GM12891 (cell line): Measurements from ENCODE around the gene HINT2.
A peak's percentile ranks its signal among the peaks of the same experiment; 100 is the strongest.

Source experiments
- DNase-seq: peaks from one replicate; pipeline ENCODE4 v3.0.0; 2011; ENCODE audit warnings: low spot score; ENCODE audit not compliant: insufficient read length
- FAIRE-seq: peaks from 2 replicates; lab custom pipeline; 2011; peaks lifted over from hg19 to GRCh38; lab: Jason Lieb, UNC
- PAX5 ChIP-seq: IDR thresholded peaks from 2 replicates; pipeline ENCODE4 v1.6.1; 2011; ENCODE audit warnings: low read length, moderate library complexity, mild to moderate bottlenecking; ENCODE audit not compliant: insufficient read depth, severe bottlenecking
- POLR2A ChIP-seq: IDR thresholded peaks from 2 replicates; pipeline ENCODE4 v1.6.1; 2011; ENCODE audit warnings: low read depth, low read length, control low read depth
- POLR2AphosphoS5 ChIP-seq: IDR thresholded peaks from 2 replicates; pipeline ENCODE4 v1.6.1; 2011; ENCODE audit warnings: low read depth, low read length, control low read depth
- POU2F2 ChIP-seq: IDR thresholded peaks from 2 replicates; pipeline ENCODE4 v1.6.1; 2011; ENCODE audit warnings: low read depth, mild to moderate bottlenecking, control low read depth, low read length, moderate library complexity
- SPI1 ChIP-seq: IDR thresholded peaks from 2 replicates; pipeline ENCODE4 v1.6.1; 2011; ENCODE audit warnings: low read depth, low read length, control low read depth
- TAF1 ChIP-seq: IDR thresholded peaks from 2 replicates; pipeline ENCODE4 v1.6.1; 2011; ENCODE audit warnings: low read depth, low read length, control low read depth

Gene HINT2

DNA sequence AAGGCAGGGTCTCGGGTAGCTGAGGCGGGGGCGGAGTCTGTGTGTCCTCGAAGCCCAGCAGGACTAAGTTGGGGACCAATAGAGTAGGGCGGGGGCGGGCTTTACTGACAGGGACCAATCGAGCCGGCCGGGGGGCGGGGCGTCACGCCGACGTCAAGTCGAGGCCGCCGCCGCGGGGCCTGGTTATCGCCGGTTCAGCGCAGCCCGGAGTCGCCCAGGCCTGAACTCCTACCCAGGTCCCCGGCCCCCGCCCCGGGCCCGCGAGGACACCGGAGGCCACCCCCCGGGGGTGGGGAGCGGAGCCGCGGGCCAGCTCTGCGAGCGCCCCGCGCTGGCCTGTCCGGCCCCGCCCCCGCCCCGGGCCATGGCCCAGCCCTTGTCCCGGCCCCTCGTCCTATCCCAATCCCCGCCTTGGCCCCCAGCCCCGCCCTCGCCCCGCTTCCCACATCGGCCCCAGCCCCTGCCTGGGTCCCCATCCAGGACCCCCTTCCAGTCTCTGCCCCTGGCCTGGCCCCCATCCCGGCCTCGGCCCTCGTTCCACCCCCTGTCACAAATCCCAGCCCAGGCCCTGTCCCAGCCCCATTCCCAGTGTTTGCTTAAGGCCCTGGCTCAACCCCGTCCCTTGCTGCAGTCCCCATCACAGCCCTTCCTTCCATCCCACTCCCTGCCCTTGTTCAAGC is 14.4 kb upstream of the HINT2 start, which contains the start of gene TMEM8B:
Gene TMEM8B (plus strand): TSS at position 145 of the 680 bp plus-strand sequence. CDS start 220 bp downstream, at position 365.
- no peak for TF ChIP-seq POU2F2
- TF ChIP-seq TAF1: no peak
- FAIRE-seq: peak; percentile 88

GRCh38 chr9:35828716-35829083 is 13.9 kb upstream of the HINT2 start, which contains the start of gene FAM221B:
Gene FAM221B (minus strand): TSS chr9:35828732. CDS start chr9:35826161, 2,571 bp downstream.
- FAIRE-seq: peak; percentile 31
- DNase-seq: no peak
- no peak for TF ChIP-seq PAX5
- TF ChIP-seq POU2F2: no peak
- TF ChIP-seq TAF1: no peak
- no peak for TF ChIP-seq POLR2A
- no peak for TF ChIP-seq POLR2AphosphoS5
- no peak for TF ChIP-seq SPI1

More for the DNA sequence above, 14.4 kb upstream of the HINT2 start, which contains the start of gene TMEM8B:
- peak; percentile 92 for DNase-seq

GRCh38 chr9:35827486-35827885 is 12.6 kb upstream of the HINT2 start:
- FAIRE-seq: no peak
- no peak for DNase-seq
- no peak for TF ChIP-seq POU2F2
- no peak for TF ChIP-seq SPI1
- TF ChIP-seq TAF1: no peak
- no peak for TF ChIP-seq PAX5
- TF ChIP-seq POLR2A: no peak
- no peak for TF ChIP-seq POLR2AphosphoS5

- TF ChIP-seq POLR2AphosphoS5: no peak
- no peak for TF ChIP-seq PAX5
- no peak for TF ChIP-seq SPI1
- no peak for TF ChIP-seq POLR2A
- FAIRE-seq: peak; percentile 83
- DNase-seq: peak; percentile 47
These were observed 11.3 kb upstream of the HINT2 start for GRCh38 chr9:35826071-35826701.

GRCh38 chr9:35822926-35823325 is 8.1 kb upstream of the HINT2 start:
- no peak for TF ChIP-seq PAX5
- no peak for TF ChIP-seq TAF1
- TF ChIP-seq POU2F2: no peak
- TF ChIP-seq SPI1: no peak
- TF ChIP-seq POLR2A: no peak
- no peak for TF ChIP-seq POLR2AphosphoS5
- FAIRE-seq (no peak), DNase-seq (no peak)

DNA sequence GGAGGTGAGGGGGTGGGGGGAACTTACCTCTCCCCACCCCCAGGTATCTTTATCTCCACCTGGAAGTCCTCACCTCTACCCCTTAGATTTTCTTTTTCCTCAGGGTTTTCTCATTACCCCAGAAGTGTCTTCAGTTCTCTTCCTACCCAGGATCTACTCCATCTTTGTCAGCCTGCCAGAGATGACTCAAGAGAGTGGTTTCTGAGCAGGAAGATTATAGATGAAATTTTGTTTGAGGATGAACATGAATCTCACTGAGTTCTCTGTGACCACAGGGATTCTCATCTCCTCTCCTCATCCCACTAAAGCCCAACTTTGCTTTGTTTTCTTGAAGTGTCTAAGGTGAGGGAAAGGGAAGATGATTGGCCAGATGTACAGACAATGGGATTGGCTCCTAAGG is 5.2 kb upstream of the HINT2 start:
- DNase-seq (no peak), FAIRE-seq (no peak)
- TF ChIP-seq POLR2AphosphoS5 (no peak), TAF1 (no peak), POLR2A (no peak), POU2F2 (no peak), SPI1 (no peak), PAX5 (no peak)

GRCh38 chr9:35818341-35818740 is 3.5 kb upstream of the HINT2 start:
- TF ChIP-seq PAX5 (no peak), TAF1 (no peak), POLR2AphosphoS5 (no peak), SPI1 (no peak), POLR2A (no peak), POU2F2 (no peak)
- DNase-seq (no peak), FAIRE-seq (no peak)

- DNase-seq (no peak), FAIRE-seq (no peak)
- TF ChIP-seq PAX5: no peak
- TF ChIP-seq SPI1: no peak
- TF ChIP-seq TAF1: no peak
- no peak for TF ChIP-seq POU2F2
- no peak for TF ChIP-seq POLR2A
- no peak for TF ChIP-seq POLR2AphosphoS5
These were observed 1.9 kb upstream of the HINT2 start for GRCh38 chr9:35816708-35817107.

DNA sequence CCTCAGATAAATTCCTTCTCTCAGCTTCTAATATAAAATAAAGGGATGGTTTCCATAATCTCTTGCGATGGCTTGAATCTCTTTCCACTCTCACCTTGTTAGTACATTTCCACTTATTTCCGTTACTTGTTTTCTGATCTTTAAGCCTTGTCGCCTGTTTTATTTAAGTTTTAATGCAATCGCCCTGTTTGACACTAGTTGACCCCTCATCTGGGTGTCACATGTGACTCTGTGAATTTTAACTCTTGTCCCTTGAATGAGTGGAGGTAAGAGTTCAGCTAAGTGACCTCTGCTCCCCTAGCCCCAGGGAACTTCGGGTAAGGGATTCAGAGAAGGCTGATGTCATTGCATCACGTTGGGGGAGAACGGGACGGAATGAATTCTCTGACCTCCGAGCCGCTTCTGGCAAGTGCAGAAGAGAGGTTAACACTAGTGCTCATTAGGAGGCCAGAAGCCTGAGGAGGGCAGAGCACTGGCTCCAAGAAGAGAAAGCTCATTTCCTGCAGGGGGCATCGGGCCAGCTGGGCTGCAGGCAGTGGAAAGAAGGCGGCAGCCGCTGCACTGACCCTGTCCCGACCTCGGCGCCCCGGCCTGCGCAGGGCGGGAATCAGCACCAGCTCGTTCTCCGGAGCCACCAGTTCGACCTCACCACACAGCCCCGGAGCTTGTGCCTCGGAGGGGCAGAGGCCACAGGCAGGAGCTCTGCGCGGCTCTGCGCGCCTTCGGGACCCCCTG is 569 bp downstream of the HINT2 start:
- FAIRE-seq (peak; percentile 5), DNase-seq (no peak)
- TF ChIP-seq SPI1 (no peak), POLR2A (peak; percentile 42; the same call in 1 of the 2 replicates), POU2F2 (no peak), POLR2AphosphoS5 (no peak), TAF1 (peak; percentile 51; the same call in 1 of the 2 replicates)

GRCh38 chr9:35813434-35814105 is 1.3 kb downstream of the HINT2 start:
- no peak for DNase-seq

More at GRCh38 chr9:35813434-35814105, 1.3 kb downstream of the HINT2 start:
- TF ChIP-seq SPI1 (no peak), TAF1 (no peak), POLR2A (no peak), PAX5 (no peak), POU2F2 (no peak), POLR2AphosphoS5 (no peak)
- FAIRE-seq: peak; percentile 43
